Fibroblast of skin of right quadriceps (primary cell): ENCODE results near the gene REN.

Experiments used
- DNase-seq: peaks from one replicate; pipeline ENCODE4 v3.0.0-alpha.2; 2013

The REN gene

DNA sequence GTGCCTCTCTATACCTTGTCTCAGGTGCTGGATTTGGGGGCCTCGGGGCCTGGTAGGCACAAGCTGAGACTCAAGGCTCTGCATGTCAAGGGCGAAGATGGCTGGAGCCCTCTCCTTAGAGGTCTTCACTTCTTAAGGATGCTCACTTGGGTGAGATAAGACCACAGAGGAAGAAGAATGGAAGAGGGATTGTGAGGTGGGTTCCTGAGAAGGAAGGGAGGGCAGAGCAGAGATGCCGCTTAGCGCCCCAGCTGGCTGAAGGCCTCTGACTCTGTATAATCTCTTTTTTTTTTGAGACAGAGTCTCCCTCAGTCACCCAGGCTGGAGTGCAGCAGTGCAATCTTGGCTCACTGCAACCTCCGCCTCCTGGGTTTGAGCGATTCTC lies 61.0 kb downstream of the REN start:
- DNase-seq = no peak
